ENCODE data around the gene BAD.

BAD gene

GRCh38 chr11:64284048-64284961 lies at the start of gene BAD:
BAD (minus strand) TSS chr11:64284665; CDS start chr11:64284368, 297 bp downstream.
- no peak for TF ChIP-seq PATZ1 (CRISPR knock-in tag; IDR thresholded peaks at IDR 0.05; ENCODE audit: borderline replicate concordance)
- TF ChIP-seq ARNTL (CRISPR knock-in tag; IDR thresholded peaks at IDR 0.05; ENCODE audit: borderline replicate concordance, low read depth), result no peak
- no peak for TF ChIP-seq TOX (CRISPR knock-in tag; IDR thresholded peaks at IDR 0.05; ENCODE audit: borderline replicate concordance)
- TF ChIP-seq CSRNP3 (CRISPR knock-in tag; IDR thresholded peaks at IDR 0.05), result no peak
- TF ChIP-seq ZNF565 (CRISPR knock-in tag; conservative IDR thresholded peaks at IDR 0.05; ENCODE audit: low read depth), result no peak
- no peak for TF ChIP-seq BACH2 (CRISPR knock-in tag; IDR thresholded peaks at IDR 0.05; ENCODE audit: borderline replicate concordance)
- no peak for TF ChIP-seq RARB (CRISPR knock-in tag; IDR thresholded peaks at IDR 0.05)
- TF ChIP-seq ISL1 (CRISPR knock-in tag; IDR thresholded peaks at IDR 0.05), result no peak
- no peak for TF ChIP-seq GLIS3 (CRISPR knock-in tag; IDR thresholded peaks at IDR 0.05)
- no peak for TF ChIP-seq TSHZ2 (CRISPR knock-in tag; IDR thresholded peaks at IDR 0.05)
- no peak for TF ChIP-seq ZFP30 (CRISPR knock-in tag; IDR thresholded peaks at IDR 0.05)
- TF ChIP-seq ZC3H10 (CRISPR knock-in tag; IDR thresholded peaks at IDR 0.05), result no peak
- no peak for TF ChIP-seq POU6F1 (CRISPR knock-in tag; IDR thresholded peaks at IDR 0.05; ENCODE audit: borderline replicate concordance, low read depth)
- no peak for TF ChIP-seq ZNF70 (CRISPR knock-in tag; IDR thresholded peaks at IDR 0.05)
- no peak for TF ChIP-seq CREB5 (CRISPR knock-in tag; IDR thresholded peaks at IDR 0.05; ENCODE audit: low read depth)
- no peak for TF ChIP-seq SNAI2 (CRISPR knock-in tag; IDR thresholded peaks at IDR 0.05)
- TF ChIP-seq ESRRG (CRISPR knock-in tag; IDR thresholded peaks at IDR 0.05), result no peak
- TF ChIP-seq OSR1 (CRISPR knock-in tag; IDR thresholded peaks at IDR 0.05), result no peak

GRCh38 chr11:64333556-64333955 lies 49.1 kb upstream of the BAD start:
- no peak for TF ChIP-seq OSR1 (CRISPR knock-in tag; IDR thresholded peaks at IDR 0.05)
- ATAC-seq, result no peak

More at GRCh38 chr11:64284048-64284961, at the start of gene BAD:
- peak; percentile 91 for ATAC-seq

- no peak for TF ChIP-seq RARB (CRISPR knock-in tag; IDR thresholded peaks at IDR 0.05)
- no peak for TF ChIP-seq ZC3H10 (CRISPR knock-in tag; IDR thresholded peaks at IDR 0.05)
- TF ChIP-seq TCF4 (CRISPR knock-in tag; IDR thresholded peaks at IDR 0.05; ENCODE audit: borderline replicate concordance), result no peak
- no peak for TF ChIP-seq PPARA (CRISPR knock-in tag; IDR thresholded peaks at IDR 0.05; ENCODE audit: borderline replicate concordance)
- TF ChIP-seq CSDC2 (CRISPR knock-in tag; IDR thresholded peaks at IDR 0.05), result no peak
- TF ChIP-seq PATZ1 (CRISPR knock-in tag; IDR thresholded peaks at IDR 0.05; ENCODE audit: borderline replicate concordance), result no peak
- no peak for TF ChIP-seq ISL1 (CRISPR knock-in tag; IDR thresholded peaks at IDR 0.05)
- TF ChIP-seq TOX (CRISPR knock-in tag; IDR thresholded peaks at IDR 0.05; ENCODE audit: borderline replicate concordance), result no peak
- no peak for TF ChIP-seq ZNF8 (CRISPR knock-in tag; IDR thresholded peaks at IDR 0.05)
- no peak for TF ChIP-seq ARNTL (CRISPR knock-in tag; IDR thresholded peaks at IDR 0.05; ENCODE audit: borderline replicate concordance, low read depth)
- ATAC-seq, result peak; percentile 88
These were observed 47.3 kb upstream of the BAD start for GRCh38 chr11:64331569-64332371.
